HG02588 (cell line): ENCODE results near the gene MITF.

ENCODE experiments used
- ATAC-seq: cut with Tn5 transposase; IDR thresholded peaks from one replicate; pipeline ENCODE4 v1.9.1; 2021; ENCODE audit warnings: mild to moderate bottlenecking, moderate library complexity; ENCODE audit not compliant: unreplicated experiment

The MITF gene

DNA sequence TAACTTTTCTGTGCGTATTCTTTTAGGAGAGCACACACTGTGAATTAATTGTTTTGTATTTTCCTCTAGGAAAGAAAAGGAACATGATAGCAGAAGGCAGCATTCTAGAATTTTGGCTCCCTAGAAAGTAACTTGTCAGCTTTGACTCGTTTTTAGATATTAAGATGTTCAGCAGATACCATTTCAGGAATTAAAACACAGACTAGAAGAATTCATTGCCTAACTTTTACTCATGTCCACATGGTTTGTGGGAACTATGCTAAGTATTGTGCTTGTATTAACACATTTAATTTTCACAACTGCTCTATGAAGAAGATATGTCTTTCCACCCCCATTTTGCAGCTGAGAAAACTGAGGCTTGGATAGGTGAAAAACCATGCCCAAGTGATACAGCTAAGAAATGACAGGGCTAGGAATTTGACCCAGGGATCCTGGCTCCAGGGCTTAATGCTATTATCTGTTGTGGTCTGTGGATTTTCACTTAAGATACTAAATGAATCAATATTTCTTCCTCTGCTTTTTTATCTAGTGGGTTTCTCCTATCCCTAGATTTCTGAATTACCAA is 128.8 kb downstream of the MITF start:
- ATAC-seq: no peak

DNA sequence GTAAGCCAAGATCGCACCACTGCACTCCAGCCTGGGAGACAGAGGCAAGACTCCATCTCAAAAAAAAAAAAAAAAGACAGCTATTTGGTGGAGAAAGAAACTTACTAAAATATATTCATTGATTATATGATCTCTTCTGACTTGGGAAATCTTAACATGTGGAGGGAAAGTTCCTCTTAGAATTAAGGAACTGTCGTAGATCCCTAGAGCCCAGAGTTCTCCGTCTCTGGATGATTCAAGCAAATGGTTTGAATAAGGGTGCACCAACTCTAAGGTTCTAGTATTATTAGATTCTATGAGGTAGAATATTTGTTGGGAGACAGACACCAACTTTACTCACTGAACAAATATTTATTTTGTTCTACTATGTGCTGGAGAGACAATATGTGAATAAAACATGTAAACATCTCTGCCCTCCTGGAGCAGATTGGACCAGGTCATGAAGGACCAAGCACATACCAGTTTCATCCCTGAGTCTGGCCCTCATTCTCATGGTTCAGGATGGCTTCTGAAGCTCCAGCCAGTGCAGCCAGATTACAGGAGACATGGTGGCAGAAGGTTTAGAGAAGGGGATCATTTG is 129.7 kb downstream of the MITF start:
- ATAC-seq: no peak

DNA sequence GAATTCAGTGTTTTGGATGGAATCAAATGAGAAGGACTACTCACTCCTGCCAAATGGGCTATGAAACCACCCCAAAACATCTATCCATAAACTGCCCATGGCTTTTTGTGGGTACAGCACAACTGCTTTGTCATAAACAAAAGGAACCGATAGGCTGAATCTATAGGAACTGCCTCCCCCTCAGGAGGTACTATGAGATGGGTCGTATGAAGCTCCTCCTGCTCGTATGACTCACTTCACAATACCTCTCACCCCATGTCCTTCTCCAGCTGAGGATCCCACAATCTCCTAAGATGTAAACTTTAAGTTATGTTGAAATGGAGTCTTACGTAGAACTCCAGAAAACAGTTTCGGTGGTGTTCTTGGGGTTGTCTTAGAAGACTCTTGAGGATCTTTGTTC is 130.4 kb downstream of the MITF start:
- no peak for ATAC-seq

DNA sequence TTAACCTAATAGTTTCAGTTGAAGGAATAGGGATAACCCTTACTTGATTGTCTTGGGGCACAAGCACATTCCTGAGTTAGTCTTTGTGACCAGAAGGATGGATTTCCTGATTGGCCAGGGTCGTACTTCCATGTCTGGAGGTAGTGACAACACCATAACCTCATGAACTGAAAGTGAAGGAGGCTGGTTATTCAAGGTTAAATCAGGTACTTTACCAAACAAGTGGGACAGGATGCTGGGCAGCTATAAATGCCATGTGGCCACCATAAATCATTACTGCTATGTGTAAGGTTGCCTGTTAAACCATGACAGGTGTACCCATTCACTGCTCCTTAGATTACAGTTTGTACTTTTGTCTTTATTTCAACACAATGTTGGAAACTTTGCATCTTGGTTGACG is 132.0 kb downstream of the MITF start:
- no peak for ATAC-seq

DNA sequence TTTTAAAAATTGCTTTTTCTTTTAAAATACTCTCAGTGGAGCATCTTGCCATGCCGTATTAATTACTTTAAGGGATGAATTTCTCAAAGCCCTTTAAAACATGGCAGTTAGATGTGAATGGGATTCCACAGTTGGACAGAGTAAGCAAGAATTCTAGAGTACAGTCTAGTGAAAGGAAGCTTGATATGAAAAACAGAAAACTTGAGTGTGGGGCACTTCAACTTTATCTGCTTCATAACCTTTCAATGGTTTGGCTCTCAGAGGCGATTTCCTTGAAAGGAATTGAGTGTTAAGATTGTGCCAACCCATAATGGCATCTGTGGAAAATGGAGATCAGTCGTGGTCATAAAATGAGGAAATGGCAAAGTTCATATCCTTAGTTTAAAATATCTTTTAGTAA is 132.6 kb downstream of the MITF start:
- ATAC-seq: no peak

DNA sequence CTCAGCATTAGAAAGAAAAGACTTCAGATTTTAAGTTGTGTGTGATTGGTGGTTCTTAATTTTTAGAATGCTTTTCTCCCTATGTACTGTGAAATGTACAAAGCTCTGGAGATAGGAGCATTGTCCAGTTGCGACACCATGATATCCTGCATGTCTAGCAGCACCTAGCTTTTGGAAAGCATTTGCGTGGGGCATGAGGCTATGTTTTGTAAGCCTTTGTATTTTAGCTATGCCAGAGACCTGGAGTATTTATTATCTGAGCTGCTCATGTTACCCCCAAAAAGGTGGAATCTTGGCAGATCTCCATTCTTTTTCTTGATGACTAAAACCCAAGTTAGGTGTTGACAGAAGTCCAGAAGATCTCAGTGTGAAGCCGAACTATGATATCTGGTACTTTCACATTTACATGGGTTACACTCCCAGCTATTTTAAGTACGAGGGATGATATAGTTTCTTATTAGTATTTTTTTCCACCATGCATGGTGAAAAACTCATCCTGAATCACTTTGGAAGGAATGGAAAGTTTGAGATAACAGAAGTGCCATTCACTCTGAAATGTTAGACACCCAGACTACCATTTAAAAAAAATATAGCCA is 133.6 kb downstream of the MITF start:
- ATAC-seq: no peak

DNA sequence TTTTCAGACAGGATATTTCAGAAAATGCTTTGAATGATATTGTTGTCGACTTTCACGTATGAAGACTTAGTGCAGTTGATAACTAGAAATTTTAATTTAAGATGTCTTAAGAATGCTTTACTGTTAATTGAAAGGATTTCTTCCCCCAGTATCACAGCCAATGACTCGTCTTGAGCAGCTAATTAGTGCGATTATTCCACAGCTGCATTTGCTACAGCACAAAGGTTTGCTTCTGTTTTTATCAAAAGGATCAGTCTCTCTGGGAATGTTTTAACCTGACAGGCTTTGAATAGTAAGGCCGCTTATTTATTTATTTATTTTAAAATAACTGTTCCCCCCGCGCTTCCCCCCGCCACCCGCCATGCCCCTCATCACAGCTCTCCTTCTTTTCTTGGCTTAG is 136.8 kb downstream of the MITF start:
- ATAC-seq: no peak

DNA sequence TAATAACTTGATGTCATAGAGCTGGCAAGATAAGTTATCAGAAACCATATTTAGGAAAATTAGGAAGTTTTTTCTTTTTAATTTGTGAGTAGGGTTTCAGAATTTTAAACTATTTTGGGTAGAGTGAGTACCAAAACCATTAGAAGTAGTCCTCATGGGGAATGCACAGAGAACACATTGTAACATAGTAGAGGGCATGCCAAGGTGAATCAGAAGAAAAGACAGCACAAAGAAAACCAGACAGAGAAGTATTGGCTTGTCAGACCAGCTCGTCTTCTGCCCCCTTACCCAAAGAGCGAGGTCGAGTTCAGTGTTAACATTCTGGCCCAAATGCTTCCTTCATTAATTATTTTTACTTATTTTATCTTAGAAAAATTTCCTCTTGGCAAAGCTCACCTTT is 139.0 kb downstream of the MITF start:
- no peak for ATAC-seq

DNA sequence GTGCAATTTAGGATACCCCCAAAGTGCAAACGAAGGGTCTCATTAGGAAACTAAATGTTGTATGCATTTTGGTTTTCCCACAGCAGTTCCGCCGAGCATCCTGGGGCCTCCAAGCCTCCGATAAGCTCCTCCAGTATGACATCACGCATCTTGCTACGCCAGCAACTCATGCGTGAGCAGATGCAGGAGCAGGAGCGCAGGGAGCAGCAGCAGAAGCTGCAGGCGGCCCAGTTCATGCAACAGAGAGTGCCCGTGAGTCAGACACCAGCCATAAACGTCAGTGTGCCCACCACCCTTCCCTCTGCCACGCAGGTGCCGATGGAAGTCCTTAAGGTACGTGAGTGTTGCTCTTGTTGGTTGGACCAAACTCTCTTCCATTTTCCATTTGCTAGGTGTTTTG is 139.8 kb downstream of the MITF start:
- no peak for ATAC-seq

DNA sequence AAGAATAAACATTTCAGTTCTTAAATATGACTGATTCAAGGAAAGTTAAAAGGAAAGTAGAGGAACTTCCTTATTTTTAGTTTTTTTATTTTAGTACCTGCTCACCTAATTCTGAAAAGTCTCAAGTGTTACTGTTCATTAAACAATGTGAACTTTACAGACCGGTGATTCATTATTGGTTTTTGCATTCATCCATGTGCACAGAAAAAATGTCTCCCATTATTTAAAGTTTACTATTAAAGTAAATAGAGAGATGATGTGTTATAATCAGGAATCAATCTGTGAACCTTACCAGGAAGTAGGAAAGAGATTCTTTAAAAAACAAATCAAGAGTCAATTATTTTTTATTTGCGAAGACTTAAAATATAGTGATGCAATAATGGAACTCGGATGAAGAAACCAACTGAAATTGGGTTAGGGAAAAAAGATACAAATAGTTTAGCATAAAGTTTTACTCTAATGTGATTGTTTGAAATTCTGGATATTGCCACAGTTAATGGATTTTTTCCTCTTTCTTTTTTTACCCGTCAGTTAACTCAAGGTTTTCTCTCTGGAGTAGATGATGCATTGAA is 140.9 kb downstream of the MITF start:
- no peak for ATAC-seq

DNA sequence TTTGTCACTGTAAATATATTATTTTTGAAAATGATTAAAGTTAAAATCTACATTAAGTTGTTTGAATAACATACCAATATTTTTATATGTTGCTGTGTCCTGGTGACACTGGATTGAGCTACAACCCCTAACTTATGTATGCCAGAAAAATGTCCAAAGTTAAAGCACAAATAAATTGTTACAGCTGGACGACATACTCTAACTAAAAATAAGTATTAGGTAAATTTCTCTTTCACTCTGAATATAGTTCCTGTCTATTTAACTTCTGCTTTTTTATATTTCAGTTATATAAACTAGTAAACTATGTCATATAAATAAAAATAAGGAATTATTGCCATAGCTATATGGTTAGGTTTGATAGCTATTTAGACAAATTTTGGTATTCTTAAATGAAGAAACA is 141.8 kb downstream of the MITF start:
- ATAC-seq: no peak

DNA sequence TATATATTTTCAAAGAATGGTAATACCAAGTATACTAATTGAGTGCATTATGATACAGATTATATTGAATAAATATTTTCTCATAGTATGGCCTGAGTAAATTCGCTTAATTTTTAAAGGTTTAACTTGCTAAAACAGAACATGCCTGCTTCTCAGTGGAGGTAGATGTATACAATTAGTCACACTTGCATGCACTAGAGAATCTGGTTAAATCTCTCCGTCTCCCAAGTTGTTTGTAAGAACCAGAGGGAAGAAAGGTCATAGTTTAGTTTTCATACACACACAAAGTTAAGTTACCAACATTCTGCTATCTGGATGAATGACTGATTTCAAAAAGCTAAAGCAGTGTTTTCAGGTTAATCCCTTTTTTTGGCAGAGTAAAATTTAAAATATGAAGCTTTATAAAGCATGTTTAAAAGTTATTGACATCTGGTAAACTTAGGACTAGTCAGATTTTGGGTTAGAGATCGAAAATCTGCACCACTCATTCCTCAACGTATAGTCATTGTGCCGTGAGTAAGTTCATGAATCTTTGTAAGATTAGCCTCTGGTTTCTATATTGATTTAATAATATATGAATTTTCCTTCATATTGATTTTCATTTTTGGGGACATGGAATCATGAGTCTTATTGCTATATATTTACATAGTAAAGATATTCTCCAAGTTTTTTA is 142.6 kb downstream of the MITF start:
- ATAC-seq: no peak

DNA sequence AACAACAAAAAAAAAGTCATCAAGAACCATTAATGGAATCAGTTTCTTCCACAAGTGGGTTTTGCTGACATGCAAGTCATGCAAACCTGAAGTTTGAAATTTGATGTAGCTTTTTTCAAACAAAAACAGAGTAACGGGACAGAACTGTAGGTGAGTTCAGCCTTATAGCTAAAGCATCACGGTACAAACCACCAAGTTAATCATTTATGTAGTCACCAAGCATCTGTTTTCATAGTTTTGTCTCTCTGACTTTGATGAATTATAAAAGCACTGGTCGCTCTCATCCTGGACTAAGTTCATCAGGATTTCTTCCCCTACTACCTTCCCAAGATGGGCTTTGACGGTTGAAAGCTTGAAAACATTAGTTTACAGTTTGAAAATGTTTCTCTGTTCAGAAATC is 143.3 kb downstream of the MITF start:
- no peak for ATAC-seq

DNA sequence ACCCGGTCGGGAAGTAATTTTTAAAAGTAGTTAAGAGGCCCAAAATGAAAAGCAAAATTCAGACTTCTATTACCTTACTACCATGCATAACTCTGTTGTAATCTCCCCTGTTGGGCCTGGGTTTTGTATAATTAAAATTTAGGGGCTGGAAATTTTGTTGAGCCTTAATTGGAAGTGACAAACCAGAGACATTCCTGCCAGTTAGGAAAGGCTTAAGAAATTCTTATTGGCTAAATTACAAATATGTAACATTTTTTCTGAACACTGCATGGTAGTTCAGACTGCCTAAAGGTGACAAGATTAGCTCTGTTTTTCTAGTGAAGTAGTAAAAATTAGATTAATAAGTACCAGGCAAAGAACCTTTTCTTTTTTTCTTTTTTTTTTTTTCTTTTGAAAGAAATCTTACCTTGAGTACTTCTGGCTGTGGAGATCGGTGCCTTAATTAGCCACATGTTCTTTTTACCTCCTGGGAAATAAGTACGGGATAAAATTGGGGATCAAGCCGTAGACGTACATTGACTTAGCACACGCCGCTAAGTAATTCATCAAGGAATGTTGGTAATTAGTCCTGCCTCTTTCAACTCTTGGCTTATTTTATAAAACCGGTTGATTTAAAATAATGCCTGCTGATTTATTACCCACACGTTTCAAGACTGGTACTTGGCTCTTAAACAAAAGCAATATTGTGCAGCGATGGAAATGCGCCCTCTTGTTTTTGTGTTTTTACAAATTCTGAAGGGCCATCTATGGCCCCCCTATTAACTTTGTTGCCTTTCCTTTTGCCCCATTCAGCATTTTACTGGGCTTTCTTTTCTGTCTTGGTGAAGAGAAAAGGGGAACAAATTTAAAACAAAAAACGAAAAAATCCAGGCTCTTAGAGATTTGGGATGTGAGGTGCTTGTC is 149.0 kb downstream of the MITF start:
- ATAC-seq: no peak

DNA sequence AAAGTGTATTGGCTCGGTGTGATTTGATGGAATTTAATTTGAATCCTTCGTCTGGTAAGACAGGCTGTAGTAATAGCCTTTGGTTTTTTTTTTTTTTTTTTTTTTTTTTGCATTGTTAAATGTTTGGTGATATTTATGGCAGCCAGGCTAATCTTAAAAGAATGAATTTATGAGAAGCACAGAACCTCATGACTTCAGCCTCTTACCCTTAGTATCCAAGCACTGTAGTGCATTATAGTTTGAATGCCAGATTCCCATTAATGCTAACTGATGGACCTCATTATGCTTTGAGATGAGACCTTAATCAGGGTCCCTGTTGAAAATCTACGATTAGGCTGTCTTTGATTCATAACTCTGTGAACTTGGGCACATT is 149.7 kb downstream of the MITF start:
- ATAC-seq: no peak

DNA sequence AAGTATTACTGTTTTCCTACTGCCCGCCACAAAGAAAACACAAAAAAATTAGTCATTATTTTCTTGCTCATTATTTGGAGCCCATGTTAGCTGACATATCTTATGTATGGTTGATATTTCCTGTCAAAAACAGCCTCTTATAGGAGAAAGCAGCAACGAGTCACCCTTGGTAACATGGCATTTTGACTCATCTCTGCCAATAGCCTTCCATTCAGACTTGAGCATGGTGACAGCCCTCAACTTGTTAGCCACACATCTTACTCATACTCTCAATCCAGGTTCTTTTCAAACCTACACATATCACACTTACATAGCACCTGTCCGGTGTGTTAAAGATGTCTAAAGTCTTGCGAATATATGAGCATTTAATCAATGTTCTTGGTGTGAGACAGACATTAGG is 150.8 kb downstream of the MITF start:
- no peak for ATAC-seq

DNA sequence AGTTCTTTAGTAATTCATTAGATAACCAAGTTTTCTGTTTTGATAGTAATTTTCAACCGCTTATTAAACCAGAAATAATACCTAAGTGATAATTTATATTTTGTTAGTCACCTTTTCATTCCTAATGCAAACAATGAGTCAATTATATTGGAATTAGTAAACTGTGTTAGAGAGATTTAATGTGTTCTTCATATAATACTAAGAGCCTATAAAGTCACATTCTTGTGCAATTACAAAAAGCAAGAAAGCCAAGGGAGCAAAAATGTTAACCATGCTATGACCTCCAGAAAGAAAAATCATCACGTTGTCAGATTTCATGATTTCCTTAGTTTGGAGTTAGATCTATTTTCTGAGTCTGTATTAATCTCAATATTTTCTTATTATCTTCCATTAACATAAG is 151.4 kb downstream of the MITF start:
- no peak for ATAC-seq

DNA sequence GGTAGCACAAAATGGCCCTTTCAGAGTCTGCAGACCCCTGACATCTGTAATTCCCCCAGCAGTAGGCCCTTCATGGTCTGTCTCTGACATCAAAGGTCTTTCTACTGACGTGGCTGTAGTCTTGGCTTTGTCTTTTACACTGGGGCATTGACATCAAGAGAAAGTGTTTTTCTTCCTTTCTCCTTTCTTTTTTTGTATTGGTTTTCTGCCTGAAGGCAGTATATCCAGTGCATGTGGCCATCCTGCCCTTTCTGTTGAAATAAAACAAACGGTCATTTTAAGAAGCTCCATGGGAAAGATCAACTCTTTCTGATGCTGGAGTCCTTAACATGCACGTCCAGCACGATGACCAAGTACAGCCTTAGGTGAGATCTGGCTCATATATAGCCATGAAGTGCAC is 153.4 kb downstream of the MITF start:
- no peak for ATAC-seq

DNA sequence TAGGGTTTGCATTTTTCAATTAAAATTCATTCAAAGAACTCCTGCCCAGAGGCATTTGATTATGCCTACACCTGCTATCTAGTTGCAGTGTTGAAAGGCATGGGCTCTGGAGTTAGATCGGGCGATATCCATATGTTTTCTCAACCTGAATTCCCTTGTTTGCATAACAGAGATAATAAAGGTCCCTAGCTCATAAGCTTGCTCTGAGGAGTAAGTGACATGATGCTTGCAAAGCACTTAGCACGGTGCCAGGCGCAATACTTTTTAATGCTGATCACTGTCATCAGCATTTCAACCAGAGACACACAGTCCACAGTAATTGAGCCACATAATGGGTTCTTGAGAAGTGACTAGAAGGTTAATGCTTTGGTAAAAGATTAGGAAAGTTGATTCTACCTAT is 154.0 kb downstream of the MITF start:
- no peak for ATAC-seq

DNA sequence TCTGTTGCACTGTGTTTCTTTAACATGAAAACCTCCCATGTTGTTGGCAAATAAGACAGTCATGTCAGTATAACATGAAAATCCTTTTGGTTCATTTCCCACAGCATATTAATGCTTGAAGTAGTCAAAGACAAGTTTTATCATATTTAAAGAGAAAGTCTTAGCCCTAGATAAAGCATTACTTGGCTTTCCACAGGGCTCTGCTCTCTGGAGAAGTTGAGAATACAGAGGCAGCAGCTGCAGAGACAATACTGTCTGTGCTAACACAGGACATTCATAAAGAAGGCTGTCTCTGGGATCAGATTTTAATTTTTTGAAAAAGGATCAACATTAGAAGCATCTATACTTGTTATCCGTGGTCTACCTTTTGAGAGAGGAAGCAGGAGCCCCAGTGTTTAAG is 156.8 kb downstream of the MITF start:
- ATAC-seq: no peak

DNA sequence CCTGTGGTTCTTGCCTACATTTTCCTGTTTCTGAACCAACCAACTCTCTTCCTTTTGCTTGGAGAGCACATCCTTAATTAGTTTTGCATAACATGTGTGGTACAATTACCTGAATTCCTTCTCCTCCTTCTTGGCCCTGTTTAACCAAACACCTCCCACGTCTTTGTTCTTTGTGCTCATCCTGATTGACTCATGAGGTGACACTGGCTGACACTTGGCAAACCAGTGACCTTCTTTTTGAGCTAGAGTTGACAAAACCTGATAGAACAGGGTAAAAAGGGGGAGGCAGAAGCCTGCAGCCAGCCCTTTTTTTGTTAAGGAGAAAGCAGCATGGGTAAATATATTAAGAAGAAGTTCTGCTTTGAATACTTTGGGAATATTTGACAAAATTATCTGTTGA is 161.1 kb downstream of the MITF start:
- ATAC-seq: no peak
